AG04449 (cell line): Measurements from ENCODE around the gene POLD4.

Source experiments
- CTCF ChIA-PET: fragments of 350-600 bp; formaldehyde crosslinking; extraction: SDS; loops from one replicate; lab custom pipeline; 2021; ENCODE audit warnings: antibody characterized with exemption; lab: Yijun Ruan, JAX
- POLR2A ChIA-PET: fragments of 400-600, 350-600 bp; formaldehyde crosslinking; extraction: SDS; loops from one replicate; lab custom pipeline; 2020; ENCODE audit warnings: antibody characterized with exemption, inconsistent platforms; lab: Yijun Ruan, JAX
- DNase-seq: peaks from one replicate; pipeline ENCODE4 v3.0.0-alpha.2; 2010; ENCODE audit warnings: low read depth, low spot score
- H3K4me3 ChIP-seq: 2 replicates; pipeline ENCODE4 v1.5.1; 2011; ENCODE audit warnings: low read depth, mild to moderate bottlenecking, control low read depth, low read length
- TF ChIP-seq, protein P1 (sequence below): IDR thresholded peaks from one replicate; pipeline ENCODE4 v1.5.1; 2011; ENCODE audit warnings: mild to moderate bottlenecking, moderate library complexity, low read length, control low read depth, inconsistent platforms; ENCODE audit not compliant: insufficient read depth; ENCODE audit errors: missing control alignments

POLD4 gene

GRCh38 chr11:67357831-67358670 is 4.7 kb upstream of the POLD4 start:
- H3K4me3 ChIP-seq = no peak overlapping the region
- DNase-seq = no peak

GRCh38 chr11:67356864-67357561 is 3.7 kb upstream of the POLD4 start:
- TF ChIP-seq, protein P1, sequence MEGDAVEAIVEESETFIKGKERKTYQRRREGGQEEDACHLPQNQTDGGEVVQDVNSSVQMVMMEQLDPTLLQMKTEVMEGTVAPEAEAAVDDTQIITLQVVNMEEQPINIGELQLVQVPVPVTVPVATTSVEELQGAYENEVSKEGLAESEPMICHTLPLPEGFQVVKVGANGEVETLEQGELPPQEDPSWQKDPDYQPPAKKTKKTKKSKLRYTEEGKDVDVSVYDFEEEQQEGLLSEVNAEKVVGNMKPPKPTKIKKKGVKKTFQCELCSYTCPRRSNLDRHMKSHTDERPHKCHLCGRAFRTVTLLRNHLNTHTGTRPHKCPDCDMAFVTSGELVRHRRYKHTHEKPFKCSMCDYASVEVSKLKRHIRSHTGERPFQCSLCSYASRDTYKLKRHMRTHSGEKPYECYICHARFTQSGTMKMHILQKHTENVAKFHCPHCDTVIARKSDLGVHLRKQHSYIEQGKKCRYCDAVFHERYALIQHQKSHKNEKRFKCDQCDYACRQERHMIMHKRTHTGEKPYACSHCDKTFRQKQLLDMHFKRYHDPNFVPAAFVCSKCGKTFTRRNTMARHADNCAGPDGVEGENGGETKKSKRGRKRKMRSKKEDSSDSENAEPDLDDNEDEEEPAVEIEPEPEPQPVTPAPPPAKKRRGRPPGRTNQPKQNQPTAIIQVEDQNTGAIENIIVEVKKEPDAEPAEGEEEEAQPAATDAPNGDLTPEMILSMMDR = peak; percentile 87
- ChIA-PET CTCF (interaction anchor here (0.6 to 47.5 kb wide), 15 partner anchors 12 to 151 kb away, joined by 3 to 2108 read pairs (median 6); partner anchors contain the start of genes CDK2AP2, CLCF1, POLD4 and PPP1CA), POLR2A (interaction anchor here (0.7 to 2.3 kb wide), 4 partner anchors 11 to 26 kb away, joined by 3 to 16 read pairs (median 7); partner anchors contain the start of gene CLCF1)
- DNase-seq = no peak
- no peak overlapping the region for H3K4me3 ChIP-seq

More at GRCh38 chr11:67357831-67358670, 4.7 kb upstream of the POLD4 start:
- CTCF ChIA-PET = interaction anchor here (0.9 to 47.5 kb wide), 8 partner anchors 11 to 148 kb away, joined by 3 to 2108 read pairs (median 8); partner anchors contain the start of genes CLCF1, POLD4, PPP1CA and RAD9A
- POLR2A ChIA-PET = interaction anchor here (2.3 kb wide), 2 partner anchors 12 to 15 kb away, joined by 11 to 16 read pairs; partner anchors contain the start of gene CLCF1
- TF ChIP-seq, protein P1 = no peak

DNA sequence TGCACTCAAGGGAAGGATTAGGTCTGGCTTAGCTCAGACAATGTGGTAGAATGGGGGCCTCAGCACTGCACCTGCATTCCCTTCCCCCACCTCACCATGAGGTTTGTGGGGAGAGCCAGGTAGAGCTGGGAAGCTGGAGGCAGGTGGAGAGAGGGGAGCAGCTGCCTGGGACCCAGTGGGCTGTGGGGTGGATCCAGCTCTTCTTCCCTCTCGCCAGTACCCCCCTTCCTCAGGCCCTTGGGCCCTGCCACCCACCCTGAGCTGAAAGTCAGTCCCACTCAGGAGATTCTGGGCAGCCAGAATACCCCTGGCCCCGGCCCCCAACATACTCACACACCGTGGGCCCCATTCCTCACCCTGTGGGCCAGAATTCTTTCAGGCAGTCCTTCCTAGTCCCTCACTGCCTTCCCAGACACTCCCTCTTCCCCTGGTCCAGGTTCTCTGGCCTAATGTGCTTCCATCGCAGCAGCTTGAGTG is 3.1 kb upstream of the POLD4 start:
- H3K4me3 ChIP-seq = no peak overlapping the region
- POLR2A ChIA-PET = interaction anchor here (0.7 to 2.3 kb wide), 4 partner anchors 10 to 26 kb away, joined by 3 to 16 read pairs (median 7); partner anchors contain the start of gene CLCF1

DNA sequence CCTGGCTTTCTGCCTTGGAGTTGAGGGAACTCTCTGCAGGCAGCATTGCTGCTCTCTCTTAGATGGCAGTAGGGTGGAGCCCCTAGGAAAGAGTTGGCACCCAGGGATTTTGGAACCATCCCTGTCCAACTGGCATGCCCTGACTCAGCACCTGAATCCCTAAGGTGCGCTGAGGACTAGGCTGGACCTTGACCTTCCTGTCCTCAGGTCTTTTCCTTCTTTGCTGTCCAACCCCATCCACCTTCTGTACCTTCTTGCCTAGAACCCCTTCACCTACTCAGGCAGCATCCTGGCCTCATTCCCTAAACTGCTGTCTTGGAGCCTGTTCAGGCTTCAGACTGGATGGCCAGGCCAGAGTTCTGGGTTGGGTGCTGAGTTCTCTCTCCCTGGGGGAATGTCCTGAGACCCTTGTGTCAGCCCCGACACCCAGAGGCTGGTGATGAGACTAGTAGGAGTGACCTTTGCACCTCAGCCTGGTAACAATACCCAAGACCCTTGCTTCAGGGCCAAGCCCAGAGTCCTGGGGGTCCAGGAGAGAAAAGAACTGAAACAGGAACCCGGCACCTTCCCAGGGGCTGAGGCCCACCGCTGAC is 2.5 kb upstream of the POLD4 start:
- ChIA-PET POLR2A (interaction anchor here (0.7 to 5.4 kb wide), 4 partner anchors 14 to 45 kb away, joined by 3 to 76 read pairs (median 14); partner anchors contain the start of gene CLCF1), CTCF (interaction anchor here (0.9 to 41.2 kb wide), 11 partner anchors 18 to 152 kb away, joined by 3 to 2108 read pairs (median 7); partner anchors contain the start of genes CDK2AP2, CLCF1, PPP1CA and RAD9A)
- no peak overlapping the region for H3K4me3 ChIP-seq
- TF ChIP-seq, protein P1 = no peak
- no peak for DNase-seq

More for the DNA sequence above, 3.1 kb upstream of the POLD4 start:
- DNase-seq = no peak
- CTCF ChIA-PET = interaction anchor here (0.9 to 41.2 kb wide), 11 partner anchors 18 to 151 kb away, joined by 3 to 2108 read pairs (median 6); partner anchors contain the start of genes CDK2AP2, CLCF1, PPP1CA and RAD9A
- TF ChIP-seq, protein P1 = no peak

DNA sequence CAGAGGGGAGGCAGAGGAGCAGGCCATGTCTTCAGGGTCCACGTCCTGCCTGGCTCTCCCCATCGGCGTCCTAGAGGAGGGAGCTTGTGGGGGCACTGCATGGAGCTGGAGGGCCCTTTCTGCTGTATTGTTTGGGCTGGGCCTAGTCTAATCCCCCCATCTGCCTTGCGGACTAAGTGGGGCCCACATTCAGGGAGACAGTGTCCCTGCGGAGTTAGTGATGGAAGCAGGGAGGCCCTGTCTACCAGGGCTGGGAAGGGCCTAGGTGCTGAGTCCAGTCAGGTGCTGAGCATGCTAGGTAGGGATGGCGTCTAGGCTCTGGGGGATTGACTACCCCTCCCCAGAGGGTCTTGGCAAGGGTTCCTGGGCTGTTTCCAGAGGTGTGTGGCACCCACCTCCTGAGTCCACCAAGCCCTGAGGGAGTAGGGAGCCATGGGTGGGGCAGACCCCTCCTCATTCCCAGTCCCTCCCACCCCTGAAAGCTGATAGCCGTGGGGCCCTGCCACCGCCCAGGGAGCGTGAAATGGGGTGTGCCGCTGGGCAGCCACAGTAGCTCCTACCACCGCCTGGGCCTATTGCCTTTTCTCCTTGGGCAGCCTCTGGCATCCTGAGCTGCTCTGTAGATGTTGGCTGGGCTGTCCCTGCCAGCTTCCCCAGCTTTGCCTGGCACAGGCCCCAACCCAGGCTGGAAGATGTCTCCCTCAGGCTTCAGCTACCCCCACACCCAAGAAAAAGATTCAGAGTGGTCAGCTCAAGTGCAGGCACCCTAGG is 1.9 kb upstream of the POLD4 start:
- POLR2A ChIA-PET = interaction anchor here (0.7 to 5.4 kb wide), 3 partner anchors 17 to 45 kb away, joined by 3 to 76 read pairs (median 4); partner anchors contain the start of gene CLCF1
- TF ChIP-seq, protein P1 = no peak
- DNase-seq = no peak
- CTCF ChIA-PET = interaction anchor here (7.1 to 41.2 kb wide), 4 partner anchors 17 to 92 kb away, joined by 67 to 2108 read pairs (median 153); partner anchors contain the start of genes CLCF1, PPP1CA, RAD9A and TBC1D10C
- peak overlapping the region; percentile 8; the same call in 1 of the 2 replicates for H3K4me3 ChIP-seq
